Activated T-helper 9 cell treated with anti-CD3 and anti-CD28 coated beads, Interleukin-2, amount 50 U/mL, for 16 hours (primary cell): ENCODE measurements around the gene FAP.
A peak's percentile ranks its signal among the peaks of the same experiment; 100 is the strongest.

ENCODE experiments used
- DNase-seq: peaks from one replicate; pipeline ENCODE4 v3.0.0-alpha.2; 2020; ENCODE audit warnings: low read depth

The FAP gene

DNA sequence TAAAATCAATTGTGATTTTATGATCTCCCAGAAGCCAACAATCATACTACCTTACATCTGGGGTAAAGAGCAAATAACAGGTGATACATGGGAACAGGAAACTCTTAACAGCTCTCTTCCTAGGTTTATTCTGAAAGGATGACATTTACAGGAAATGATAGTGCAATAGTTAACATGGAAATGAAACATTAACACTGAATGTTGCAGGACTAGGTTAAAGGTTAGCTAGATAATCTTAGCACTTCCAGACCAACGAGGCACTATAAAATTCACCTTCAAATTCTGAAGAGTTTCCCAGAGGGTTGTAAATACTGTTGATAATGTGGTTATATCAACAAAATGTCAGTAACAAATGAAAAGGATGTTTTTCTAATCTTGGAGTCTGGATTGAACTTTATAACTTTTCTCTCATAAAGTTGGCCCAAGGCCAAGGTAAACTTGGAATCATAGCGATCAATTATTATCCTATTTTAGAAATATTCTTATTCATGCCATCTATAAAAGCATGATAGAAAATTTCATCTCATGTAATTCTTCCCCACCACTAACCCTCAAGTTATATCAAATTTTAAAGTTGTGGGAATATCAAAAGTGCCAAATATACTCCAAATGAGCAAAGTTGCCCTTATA is 58.3 kb downstream of the FAP start:
- DNase-seq: no peak

DNA sequence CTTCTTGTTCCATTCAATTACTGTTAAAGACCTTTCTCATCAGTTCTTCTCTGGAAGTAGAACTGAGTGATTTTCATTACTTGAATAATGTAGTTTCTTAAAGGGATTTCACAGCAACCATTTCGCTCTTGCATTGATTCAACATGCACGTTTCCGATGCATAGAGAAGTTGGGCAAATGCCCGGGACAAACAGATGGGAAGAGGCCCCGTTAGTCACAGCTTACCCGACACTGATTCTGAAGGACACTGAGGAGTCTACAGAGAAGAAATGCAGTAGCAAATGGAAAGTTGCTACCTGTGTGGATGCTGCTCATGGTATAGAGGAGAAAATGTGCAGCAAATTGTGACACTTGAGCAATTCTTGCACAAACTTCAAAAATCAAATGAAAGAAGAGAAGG is 58.9 kb downstream of the FAP start:
- DNase-seq: no peak

DNA sequence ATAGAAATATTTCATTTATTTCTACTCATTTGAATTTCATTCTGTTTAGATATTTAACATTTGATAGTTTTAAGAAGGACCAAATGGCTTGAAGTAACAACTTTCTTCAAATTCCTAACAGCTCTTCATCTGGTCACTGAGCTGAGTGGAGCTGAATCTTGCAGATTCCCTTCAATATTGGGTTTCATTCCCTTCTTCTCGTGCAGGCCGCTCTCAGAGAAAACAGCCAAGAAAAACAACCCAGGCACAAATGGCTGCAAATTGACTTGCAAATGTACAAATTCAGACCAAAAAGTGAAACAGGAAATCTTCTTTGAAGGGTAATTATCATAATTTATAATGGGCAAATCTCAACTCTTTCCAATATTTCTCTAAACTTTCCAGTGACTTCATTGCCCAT is 60.9 kb downstream of the FAP start:
- no peak for DNase-seq

DNA sequence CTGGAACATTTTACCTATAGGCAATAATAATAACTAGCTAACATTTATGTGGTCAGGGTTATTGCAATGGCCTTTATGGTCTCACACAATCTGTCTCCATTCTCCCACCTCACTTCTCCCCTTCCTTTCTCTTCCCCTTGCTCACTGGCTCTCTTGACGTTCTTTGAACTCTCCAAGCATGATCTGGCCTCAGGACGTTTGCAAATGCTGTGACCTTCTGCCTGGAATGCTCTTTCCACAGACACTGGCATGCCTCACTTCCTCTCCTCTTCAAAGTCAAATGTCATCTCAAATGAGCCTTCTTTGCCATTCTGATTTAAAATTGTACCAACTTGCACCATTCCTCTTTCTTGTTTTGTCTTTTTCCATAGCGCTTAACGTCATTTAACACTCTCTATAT is 65.9 kb downstream of the FAP start:
- DNase-seq: no peak

DNA sequence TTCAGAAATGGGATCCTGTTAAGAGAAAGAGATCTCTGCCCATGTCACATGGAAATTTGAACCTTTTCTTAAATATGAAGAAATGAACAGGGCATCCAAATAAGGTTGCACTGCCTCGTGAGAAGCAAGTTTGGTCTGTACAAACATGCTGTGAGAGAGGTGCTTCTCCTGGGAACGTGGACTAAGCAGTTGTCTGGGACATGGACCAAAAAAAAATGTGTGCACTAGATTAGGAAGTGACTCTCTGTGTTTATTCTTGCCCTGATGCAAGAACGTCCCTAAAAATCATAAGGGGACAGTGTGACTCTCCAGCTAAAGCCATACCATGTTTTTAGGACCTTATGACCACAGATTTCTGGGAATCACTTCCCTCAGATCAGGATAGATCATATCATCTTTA is 67.5 kb downstream of the FAP start:
- no peak for DNase-seq

DNA sequence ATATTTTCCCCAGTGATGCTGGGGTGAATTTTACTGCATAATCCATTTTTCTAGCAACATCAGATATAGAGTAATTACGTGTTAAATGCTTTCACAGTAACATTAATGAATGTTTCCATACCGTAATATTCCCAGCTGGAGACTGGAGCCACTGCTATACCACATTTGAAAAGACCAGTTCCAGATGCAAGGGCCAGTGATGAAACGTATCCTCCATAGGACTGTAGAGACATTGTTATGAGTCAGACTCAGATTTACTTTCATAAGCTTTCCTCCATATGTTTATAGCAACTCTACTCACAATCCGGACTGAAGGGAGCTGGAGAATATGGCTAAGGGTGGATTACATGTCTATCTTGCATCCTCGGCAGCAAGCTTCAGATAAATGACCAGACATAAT is 68.5 kb downstream of the FAP start:
- no peak for DNase-seq

DNA sequence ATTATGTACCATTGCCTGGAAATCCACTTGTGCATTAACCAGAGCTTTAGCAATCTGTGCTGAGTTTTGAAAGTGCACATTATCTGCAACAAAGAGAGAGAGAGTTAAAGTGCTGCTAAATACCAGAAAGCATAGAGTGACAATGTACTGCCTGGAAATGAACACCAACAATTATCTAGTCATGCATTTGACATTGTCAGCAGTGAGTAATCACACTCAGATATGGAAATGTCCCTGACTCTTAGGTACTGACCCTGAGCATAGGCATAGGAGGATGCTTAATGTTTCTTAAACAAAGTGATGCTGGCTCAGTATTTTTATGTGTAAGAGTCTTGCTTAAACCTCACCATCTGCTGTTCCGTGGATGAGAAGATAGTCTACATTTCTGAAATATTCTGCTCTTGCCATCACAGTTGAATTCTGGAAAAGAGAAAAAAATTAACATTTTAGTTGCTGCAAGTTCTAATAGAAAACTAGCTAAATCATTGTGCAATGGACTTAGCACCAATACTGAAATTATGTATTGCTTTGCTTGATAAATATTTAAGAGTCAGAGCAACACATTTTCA is 70.4 kb downstream of the FAP start:
- no peak for DNase-seq

DNA sequence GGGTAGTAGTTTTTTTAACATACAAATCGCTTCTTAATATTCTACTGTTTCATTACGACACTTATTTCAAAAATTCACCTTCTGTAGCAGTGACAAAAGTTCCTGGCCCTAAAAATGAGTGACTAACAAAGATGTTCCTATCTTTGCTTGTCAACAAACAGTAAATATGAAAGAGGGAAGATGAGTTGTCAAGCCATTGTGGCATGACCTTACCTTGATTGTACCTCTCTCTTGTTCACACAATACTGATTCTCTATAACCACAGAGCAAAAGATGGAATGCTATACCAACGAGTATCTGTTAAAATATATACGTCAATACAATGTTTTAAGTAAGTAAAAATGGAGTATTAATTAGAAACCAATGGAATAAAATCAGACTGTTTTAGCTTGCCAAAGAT is 76.5 kb downstream of the FAP start:
- no peak for DNase-seq

DNA sequence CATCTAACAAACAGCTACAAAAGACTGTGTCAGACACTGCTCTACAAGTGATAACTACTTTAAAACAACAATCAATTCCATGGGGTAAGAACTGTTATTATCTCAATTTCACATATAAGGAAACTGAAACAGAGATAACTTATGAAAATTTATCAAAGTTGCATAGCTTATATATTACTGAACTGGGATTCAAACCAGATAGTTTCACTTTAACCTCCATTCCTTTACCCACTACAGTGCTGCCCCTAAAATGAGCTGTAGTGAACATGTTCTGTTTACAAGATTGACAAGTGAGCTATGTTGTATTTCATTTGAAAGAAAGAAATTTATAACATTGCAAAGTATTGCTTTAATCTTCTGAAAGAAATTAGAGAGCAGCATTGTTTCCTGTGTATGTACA is 77.1 kb downstream of the FAP start:
- DNase-seq: no peak

DNA sequence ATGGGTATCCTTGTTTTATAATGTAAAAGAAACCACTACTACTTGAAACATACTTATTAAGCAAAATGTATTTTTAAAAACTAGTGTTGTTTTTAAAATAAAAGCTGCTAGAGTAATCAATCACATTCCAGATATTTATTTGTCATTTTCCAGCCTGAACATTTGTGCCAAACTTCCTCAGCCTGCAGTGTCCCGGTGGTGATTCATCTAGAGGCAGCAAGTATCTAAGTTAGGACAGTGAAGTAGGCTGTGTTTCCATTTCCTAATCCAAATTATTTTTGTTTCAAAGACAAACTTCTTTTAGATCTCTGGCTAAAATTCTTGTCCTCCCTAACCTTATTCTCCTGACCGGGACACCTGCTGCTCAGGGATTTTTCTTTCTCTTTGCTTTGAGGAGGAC is 78.4 kb downstream of the FAP start:
- DNase-seq: no peak

DNA sequence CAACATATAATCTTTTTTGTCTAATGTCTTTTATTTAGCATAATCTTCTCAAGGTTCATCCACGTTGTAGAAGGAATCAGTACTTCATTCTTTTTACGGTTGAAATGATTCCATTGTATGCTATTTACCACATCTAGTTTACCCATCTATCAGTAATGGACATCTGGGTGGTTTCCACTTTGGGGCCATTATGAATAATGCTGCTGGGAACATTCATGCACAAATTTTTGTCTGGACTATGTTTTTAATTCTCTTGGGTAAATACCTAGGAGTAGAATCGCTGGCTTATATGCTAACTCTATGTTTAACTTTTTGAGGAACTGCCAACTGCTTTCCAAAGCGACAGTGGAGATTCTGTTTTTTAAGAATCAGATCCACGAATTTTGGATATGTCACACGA is 83.8 kb downstream of the FAP start:
- DNase-seq: no peak

DNA sequence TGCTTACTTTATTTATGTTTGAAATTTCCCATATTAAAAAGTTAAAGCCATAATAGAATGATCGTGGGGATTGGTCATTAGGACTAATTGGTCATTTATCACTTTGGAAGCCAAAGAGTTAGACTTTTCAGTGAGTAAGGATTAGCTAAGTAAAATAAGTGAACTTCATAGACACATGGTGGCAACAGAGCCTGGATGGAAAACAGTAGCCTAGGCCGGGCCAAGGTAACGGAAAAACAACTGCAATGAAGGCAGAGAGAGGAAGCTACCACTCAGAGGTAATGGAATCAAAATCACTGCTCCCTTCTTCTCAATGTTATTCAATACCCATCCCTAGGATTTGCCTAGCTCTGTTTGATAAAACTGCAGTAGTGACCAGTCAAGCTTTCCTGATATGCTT is 87.1 kb downstream of the FAP start:
- DNase-seq: no peak

DNA sequence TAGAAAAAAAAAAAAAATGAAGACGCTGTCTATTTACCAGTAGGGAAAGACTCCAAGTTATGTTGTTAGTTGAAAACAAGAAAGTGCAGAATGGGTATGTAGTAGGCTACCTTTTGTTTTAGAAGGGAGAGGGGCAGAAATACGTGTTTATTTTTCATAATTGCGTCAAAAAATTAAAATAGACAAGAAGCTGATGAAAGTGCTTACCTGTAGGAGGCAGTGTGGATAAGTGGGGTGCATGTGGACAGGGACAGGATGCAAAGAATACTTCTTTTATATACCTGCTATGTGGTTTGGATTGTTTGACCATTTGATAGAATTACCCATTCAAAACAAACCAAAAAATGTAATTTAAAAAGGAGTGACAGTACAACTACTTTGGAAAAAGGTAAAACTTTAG is 88.2 kb downstream of the FAP start:
- no peak for DNase-seq

DNA sequence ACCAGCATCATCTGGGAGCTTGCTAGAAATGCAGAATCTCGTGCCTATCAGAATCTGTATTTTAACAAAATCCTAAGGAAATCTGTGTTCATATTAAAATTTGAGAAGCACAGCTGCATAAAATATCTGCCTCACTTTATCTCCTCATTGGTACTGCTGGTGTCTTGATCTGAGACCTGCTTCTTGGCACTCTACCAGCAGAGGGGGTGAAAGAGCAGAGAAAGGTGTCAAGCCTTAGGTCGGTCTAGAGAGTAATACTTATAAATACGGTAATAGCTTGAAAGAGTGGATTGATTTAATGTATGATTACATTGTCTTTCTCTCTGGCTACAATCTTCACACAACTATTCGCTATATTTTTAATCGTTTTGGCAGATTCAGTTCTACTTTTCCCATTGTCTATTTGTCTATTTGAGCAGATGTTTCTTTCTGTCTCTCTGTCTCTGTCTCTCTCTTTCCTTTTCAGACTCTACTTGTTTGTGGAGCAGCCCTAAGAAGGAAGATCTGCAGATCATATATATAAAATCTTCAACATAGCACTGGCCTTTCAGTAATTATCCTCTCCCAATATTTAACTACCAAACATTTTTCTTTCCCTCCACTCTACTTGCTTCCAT is 89.5 kb downstream of the FAP start:
- DNase-seq: peak; percentile 24

DNA sequence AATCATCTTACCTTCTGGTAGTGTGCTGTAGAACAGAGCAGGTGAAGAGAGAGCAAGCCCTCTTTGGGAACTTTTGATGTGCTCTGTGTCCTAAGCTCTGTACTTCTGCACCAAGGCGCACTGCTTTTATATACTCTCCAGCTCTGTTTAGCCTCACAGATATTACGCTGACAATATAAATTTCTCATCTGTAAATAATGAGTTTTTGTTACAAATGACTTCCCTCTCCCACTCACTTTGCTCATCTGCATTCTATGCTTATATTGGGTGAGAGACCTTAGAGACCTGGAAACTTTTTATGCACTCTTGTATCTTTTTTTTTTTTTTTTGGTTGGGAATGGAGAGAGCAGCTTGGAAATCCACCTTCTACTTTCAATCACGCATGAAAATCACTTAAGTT is 91.1 kb downstream of the FAP start, which contains the start of gene GCG:
Gene GCG, minus strand, starts transcription at position 101 of the 400 bp plus-strand sequence. CDS start 3,069 bp downstream, outside the sequence.
- DNase-seq: no peak

DNA sequence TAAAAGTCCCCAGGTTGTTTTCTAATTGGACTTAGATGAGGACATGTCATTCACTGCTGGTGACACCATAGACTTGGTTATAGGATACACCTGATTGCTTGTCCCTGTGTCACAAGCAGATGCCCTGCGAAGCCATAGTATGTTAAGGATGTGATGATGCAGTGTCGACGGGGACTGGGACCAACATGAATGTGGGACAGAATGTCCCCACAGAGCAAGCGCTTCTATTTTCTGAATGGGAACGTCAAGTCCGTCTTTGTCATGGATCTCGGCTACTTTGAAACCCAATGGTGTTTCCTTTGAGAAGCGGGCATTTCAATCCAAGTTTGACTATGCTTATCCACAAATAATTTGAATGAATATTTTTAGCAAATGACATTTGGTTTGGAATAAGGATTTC is 93.3 kb downstream of the FAP start:
- DNase-seq: no peak

DNA sequence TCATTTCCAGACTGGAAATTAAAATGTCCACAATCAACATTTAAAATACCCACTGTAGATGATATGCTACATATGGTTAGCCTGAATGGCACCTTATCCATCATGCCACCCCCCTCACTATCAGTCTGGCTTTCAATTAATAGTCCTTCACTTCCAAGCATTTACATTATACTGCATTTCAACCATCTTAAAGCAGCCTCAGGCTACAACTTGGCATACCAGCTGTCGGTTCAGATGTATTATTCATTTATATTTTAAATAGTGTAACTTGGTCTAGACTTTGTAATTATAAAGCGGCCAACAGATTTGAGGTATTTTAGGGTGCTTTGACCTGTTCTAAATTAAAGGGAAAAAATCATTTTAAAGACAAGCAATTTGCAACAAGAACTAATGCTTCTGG is 93.8 kb downstream of the FAP start:
- DNase-seq: no peak

DNA sequence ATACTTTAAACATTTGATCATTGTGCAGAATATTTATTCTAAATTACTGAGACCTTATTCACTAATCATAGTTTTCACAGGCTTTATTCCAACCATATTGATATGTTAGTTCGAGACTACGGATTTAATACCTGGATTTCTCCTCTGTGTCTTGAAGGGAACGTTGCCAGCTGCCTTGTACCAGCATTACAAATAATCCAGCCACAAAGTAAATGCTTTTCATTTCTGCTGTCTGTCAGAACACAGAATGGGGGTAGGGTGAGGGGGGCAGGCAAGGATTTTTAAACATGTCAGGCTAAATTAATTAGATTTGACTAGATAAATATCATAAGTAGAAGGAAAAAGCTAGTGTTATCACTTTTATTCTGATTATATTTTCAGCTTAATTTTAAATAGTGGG is 94.3 kb downstream of the FAP start:
- no peak for DNase-seq

DNA sequence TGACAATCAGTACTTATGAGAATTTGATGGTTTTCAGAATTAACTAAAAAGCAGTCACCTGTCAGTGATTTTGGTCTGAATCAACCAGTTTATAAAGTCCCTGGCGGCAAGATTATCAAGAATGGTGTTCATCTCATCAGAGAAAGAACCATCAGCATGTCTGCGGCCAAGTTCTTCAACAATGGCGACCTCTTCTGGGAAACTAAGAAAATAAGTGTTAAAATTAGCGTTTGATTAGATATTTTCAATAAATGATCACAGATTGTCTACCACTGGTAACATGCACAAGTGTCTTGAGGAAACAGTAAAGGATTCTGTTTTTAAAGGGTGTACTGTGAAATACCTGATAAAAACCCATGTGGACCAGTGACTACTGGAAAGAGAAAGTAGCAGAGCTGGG is 99.3 kb downstream of the FAP start:
- DNase-seq: no peak

DNA sequence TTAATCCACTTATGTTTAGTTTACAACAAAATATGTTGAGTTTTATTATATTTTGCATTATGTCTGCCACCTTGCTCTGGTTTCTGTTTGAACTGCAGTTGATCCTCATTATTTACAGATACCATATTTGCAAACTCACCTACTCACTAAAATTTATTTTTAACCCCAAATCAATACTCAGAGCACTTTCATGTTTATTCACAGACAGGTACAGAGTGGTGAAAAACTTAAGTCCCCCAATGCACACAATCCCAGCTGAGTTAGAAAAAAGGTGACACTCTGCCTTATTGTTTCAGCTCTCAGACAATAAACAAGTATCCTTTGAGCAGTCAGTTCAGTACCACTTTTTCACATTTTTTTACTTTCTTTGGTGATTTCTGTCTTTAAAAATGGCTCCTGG is 104.9 kb downstream of the FAP start:
- no peak for DNase-seq

DNA sequence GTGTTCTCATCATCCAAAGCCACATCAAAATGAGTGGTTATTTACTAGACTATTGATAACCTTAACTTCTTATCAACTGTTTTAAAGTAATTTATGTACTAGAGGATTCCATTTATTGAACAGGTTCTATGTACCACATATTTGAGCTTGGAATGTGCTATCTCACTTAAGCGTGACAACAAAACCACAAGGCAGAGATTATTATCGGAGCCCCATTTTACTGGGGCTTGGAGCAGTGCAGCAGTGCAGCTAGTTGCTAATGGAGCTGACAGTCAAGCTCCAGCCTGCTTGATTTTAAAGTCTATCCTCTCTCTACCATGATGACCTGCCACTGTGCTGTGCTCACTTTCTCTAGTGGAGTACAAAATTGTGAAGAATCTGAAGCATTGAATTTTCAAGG is 115.8 kb downstream of the FAP start:
- DNase-seq: no peak

DNA sequence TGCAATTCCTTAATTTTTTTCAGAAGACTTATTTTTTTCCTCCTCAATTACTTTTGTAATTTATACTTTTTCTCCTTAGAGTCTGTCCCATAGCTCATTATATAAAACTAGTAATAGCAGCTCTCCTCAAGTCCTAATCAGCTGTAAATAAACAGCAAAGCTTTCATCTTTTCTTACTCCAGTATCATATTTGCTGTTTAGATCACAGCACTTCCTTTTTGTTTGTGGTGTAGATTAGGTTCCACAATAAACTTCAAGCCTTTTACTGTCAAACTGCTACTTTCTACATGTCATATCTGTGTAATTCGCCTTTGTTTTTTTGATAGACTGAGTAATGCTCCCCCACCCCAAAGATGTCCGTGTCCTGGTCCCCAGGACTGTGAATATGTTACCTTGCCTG is 116.7 kb downstream of the FAP start:
- DNase-seq: no peak

DNA sequence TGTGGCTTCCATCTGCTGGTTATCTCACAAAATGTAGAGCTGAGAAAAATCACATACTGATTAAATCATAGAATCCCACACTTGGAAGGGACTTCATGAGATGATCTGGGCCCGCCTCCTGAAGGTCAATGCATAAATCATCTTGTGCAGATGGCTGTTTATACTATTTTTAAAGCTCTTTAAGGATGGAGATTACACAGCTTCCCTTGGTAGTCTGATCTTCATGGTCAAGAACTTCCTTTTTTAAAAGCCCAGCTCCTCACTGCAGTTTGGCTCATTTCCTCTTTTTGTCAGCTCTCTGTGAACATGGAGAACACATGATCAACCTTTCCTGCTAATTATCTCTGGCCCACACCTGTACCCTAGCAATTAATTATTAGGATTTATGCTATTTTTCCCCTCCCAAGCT is 117.1 kb downstream of the FAP start:
- DNase-seq: no peak

DNA sequence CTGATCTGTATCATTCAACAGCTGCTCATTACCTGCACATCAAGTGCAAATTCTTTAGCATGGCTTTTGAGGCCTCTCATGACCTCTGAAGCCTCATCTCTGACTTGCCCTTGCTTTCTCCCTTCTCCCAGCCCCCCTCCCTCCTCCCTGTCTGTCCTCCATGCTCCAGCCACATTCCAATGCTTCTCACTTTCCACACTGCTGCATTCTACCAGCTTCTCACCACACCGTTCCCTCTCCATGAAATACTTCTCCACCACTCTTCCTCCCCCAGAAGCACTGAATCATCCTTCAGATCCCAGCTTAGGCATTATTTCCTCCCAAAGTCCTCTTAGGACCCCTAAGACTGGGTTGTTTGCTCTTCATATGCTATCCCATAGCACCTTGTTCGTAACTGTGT is 118.1 kb downstream of the FAP start:
- DNase-seq: no peak
